Endothelial cell of coronary artery (primary cell): ENCODE data around the gene FAAH2. TPM values are rescaled to one million over a fixed set of nuclear protein-coding genes. Genes with fewer than 3 reads are reported as not detected.

Experiments
- total RNA-seq: library from RNA; depleted of rRNA; stranded (reverse); fragments of >200 nt; gene quantifications from 2 replicates; pipeline ENCODE4 v1.2.3, GENCODE V29; 2014

FAAH2 gene, protein sequence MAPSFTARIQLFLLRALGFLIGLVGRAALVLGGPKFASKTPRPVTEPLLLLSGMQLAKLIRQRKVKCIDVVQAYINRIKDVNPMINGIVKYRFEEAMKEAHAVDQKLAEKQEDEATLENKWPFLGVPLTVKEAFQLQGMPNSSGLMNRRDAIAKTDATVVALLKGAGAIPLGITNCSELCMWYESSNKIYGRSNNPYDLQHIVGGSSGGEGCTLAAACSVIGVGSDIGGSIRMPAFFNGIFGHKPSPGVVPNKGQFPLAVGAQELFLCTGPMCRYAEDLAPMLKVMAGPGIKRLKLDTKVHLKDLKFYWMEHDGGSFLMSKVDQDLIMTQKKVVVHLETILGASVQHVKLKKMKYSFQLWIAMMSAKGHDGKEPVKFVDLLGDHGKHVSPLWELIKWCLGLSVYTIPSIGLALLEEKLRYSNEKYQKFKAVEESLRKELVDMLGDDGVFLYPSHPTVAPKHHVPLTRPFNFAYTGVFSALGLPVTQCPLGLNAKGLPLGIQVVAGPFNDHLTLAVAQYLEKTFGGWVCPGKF
- 0.09 and 0.19 TPM in 2 replicates for total RNA-seq

DNA sequence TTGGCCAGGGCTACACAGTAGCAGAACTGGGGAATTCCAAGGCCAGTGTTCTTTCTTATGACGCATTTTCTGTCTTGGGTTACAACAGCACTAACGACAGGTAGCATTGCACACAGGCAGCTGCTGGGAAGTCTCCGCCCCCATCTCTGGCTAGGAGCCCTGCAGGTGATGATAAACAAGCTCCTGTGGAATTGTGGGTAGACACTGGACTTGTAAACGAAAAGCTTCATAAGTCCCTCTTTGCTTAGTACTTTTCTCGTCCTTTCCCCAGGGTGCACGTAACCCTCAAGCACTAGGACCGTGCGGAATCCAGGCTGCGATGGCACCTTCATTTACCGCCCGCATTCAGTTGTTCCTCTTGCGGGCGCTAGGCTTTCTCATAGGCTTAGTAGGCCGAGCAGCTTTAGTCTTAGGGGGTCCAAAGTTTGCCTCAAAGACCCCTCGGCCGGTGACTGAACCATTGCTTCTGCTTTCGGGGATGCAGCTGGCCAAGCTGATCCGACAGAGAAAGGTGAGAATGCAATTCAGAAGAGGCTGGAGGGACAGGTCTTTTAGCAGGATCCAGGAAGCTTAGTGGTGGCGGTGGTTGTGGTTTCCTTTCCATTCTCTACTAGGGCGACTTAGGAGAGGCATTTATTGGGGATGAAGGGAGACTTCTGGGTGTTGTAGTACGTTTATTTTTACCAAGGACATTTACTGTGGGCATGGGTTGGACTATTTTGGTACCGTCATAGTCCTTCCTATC is at the start of gene FAAH2:
FAAH2 (plus strand) TSS at position 200 of the 745 bp plus-strand sequence; CDS start at position 320, 120 bp downstream.

Other genes with a start within 250 kb of the FAAH2 start
- 5.7 and 9.4 TPM in 2 replicates for gene SPIN2B, start 165.2 kb upstream of the FAAH2 start, total RNA-seq
- gene SPIN2A, start 149.3 kb upstream of the FAAH2 start, total RNA-seq: 0.18 and 0.19 TPM in 2 replicates